Measurements from ENCODE around the gene RAD51B. TPM values are rescaled to one million over a fixed set of nuclear protein-coding genes. Genes with fewer than 3 reads are reported as not detected.

Gene RAD51B
- polyA plus RNA-seq, 1 experiment = 6.6 TPM

- Histone ChIP-seq H3K27ac (ENCODE audit: low read depth, low read length) (no peak overlapping the region), H3K4me3 (ENCODE audit: low read depth, low read length) (no peak overlapping the region), H3K27me3 (ENCODE audit: control insufficient read depth, insufficient read depth, low read length) (no peaks in the 10 kb centered on the region), H3K9me3 (ENCODE audit: control insufficient read depth, insufficient read depth, low read length) (no peaks in the 10 kb centered on the region)
- ChIA-PET POLR2A (no interaction called here), CTCF (no interaction called here)
- no peak for TF ChIP-seq CTCF (IDR thresholded peaks at IDR 0.05; ENCODE audit: low read depth, low read length)
- DNase-seq (ENCODE audit: low read depth, low spot score) = no peak
Measured at GRCh38 chr14:68273413-68273812, 453.8 kb downstream of the RAD51B start.

- no peak overlapping the region for H3K27ac ChIP-seq (ENCODE audit: low read depth, low read length)
- no peak for TF ChIP-seq CTCF (IDR thresholded peaks at IDR 0.05; ENCODE audit: low read depth, low read length)
- H3K27me3 ChIP-seq (ENCODE audit: control insufficient read depth, insufficient read depth, low read length) = no peaks in the 10 kb centered on the region
- no peaks in the 10 kb centered on the region for H3K9me3 ChIP-seq (ENCODE audit: control insufficient read depth, insufficient read depth, low read length)
- no peak for DNase-seq (ENCODE audit: low read depth, low spot score)
- H3K4me3 ChIP-seq (ENCODE audit: low read depth, low read length) = no peak overlapping the region
- CTCF ChIA-PET = no interaction called here
- POLR2A ChIA-PET = no interaction called here
Measured at GRCh38 chr14:68274725-68275124, 455.1 kb downstream of the RAD51B start.

- no peak for DNase-seq (ENCODE audit: low read depth, low spot score)
- TF ChIP-seq CTCF (IDR thresholded peaks at IDR 0.05; ENCODE audit: low read depth, low read length) = no peak
- H3K27me3 ChIP-seq (ENCODE audit: control insufficient read depth, insufficient read depth, low read length) = no peaks in the 10 kb centered on the region
- no peaks in the 10 kb centered on the region for H3K9me3 ChIP-seq (ENCODE audit: control insufficient read depth, insufficient read depth, low read length)
- no peak overlapping the region for H3K4me3 ChIP-seq (ENCODE audit: low read depth, low read length)
- ChIA-PET CTCF (interaction anchor here (0.6 to 0.7 kb wide), 2 partner anchors 9 to 335 kb away, joined by 3 read pairs; no protein-coding TSS in a partner anchor), POLR2A (interaction anchor here (0.5 to 0.6 kb wide), 2 partner anchors 164 to 288 kb away, joined by 3 to 4 read pairs; no protein-coding TSS in a partner anchor)
- H3K27ac ChIP-seq (ENCODE audit: low read depth, low read length) = peak overlapping the region; percentile 11
Measured at GRCh38 chr14:68278576-68279436, 459.2 kb downstream of the RAD51B start.

- Histone ChIP-seq H3K4me3 (ENCODE audit: low read depth, low read length) (no peak overlapping the region), H3K27me3 (ENCODE audit: control insufficient read depth, insufficient read depth, low read length) (no peaks in the 10 kb centered on the region), H3K27ac (ENCODE audit: low read depth, low read length) (no peak overlapping the region), H3K9me3 (ENCODE audit: control insufficient read depth, insufficient read depth, low read length) (no peaks in the 10 kb centered on the region)
- POLR2A ChIA-PET = interaction anchor here (0.6 kb wide), 1 partner anchor 163 kb away, joined by 4 read pairs; no protein-coding TSS in a partner anchor
- TF ChIP-seq CTCF (IDR thresholded peaks at IDR 0.05; ENCODE audit: low read depth, low read length) = no peak
- CTCF ChIA-PET = interaction anchor here (0.6 kb wide), 1 partner anchor 9 kb away, joined by 3 read pairs; no protein-coding TSS in a partner anchor
- DNase-seq (ENCODE audit: low read depth, low spot score) = no peak
Measured at GRCh38 chr14:68279437-68279720, 459.8 kb downstream of the RAD51B start.

GRCh38 chr14:68279777-68280233 is 460.2 kb downstream of the RAD51B start:
- no peak overlapping the region for H3K4me3 ChIP-seq (ENCODE audit: low read depth, low read length)
- H3K27me3 ChIP-seq (ENCODE audit: control insufficient read depth, insufficient read depth, low read length) = no peaks in the 10 kb centered on the region
- no peaks in the 10 kb centered on the region for H3K9me3 ChIP-seq (ENCODE audit: control insufficient read depth, insufficient read depth, low read length)
- no peak for DNase-seq (ENCODE audit: low read depth, low spot score)
- ChIA-PET CTCF (no interaction called here), POLR2A (no interaction called here)
- no peak overlapping the region for H3K27ac ChIP-seq (ENCODE audit: low read depth, low read length)
- no peak for TF ChIP-seq CTCF (IDR thresholded peaks at IDR 0.05; ENCODE audit: low read depth, low read length)

Measured in AG04450 (cell line).